NCI-H128 (cell line): Measurements from ENCODE around the gene RAB6A.

Experiments used
- DNase-seq: peaks from one replicate; lab custom pipeline; 2025; ENCODE audit not compliant: unreplicated experiment; lab: John Stamatoyannopoulos, UW

The RAB6A gene

GRCh38 chr11:73633999-73634398, 126.9 kb downstream of the RAB6A start:
- no peak for DNase-seq

- no peak for DNase-seq
These were observed 127.9 kb downstream of the RAB6A start for GRCh38 chr11:73632996-73633395.

- no peak for DNase-seq
These were observed 131.0 kb downstream of the RAB6A start for GRCh38 chr11:73629907-73630306.

- peak; percentile 53 for DNase-seq
These were observed 135.1 kb downstream of the RAB6A start for GRCh38 chr11:73625696-73626318.
